Femur (tissue), 1 donor: ENCODE data around the gene RUNDC3A.

Experiments
- DNase-seq: peaks from one replicate; pipeline ENCODE4 v3.0.0-alpha.2; 2017

The RUNDC3A gene

GRCh38 chr17:44308320-44308818 lies at the start of gene RUNDC3A:
Gene RUNDC3A (plus strand): TSS chr17:44308601. CDS start chr17:44308833, 232 bp downstream.
- DNase-seq = peak; percentile 94

DNA sequence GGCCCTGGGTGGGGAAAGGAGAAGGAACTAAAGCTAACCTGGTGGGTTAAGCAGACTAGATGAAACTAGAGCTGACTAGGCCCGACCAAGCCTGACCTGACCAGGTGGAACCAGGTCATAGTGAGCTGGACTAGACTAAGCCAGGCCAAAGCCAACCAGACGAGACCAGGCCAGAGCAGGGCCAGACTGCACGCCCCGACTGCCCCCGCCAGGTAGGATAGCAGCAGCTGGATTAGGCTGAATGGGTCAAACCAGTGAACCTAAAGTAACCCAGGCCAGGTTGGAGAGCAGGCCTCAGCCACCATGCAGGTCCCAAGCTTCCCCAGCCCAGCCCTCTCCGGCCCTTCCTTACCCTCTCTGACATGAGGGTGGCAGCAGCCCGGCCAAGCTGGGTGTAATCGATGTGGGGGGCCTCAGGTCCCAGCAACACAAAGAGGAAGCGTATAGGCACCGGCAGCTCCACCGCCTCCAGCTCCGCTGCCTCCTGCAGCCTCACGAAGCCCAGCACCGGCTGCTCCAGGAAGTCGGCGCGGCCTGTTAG lies 49.5 kb upstream of the RUNDC3A start:
- no peak for DNase-seq

- no peak for DNase-seq
Observed at GRCh38 chr17:44260296-44260695, 48.1 kb upstream of the RUNDC3A start.

GRCh38 chr17:44262654-44263225 lies 45.7 kb upstream of the RUNDC3A start:
- no peak for DNase-seq

- no peak for DNase-seq
Observed at GRCh38 chr17:44263345-44263902, 45.0 kb upstream of the RUNDC3A start.

DNA sequence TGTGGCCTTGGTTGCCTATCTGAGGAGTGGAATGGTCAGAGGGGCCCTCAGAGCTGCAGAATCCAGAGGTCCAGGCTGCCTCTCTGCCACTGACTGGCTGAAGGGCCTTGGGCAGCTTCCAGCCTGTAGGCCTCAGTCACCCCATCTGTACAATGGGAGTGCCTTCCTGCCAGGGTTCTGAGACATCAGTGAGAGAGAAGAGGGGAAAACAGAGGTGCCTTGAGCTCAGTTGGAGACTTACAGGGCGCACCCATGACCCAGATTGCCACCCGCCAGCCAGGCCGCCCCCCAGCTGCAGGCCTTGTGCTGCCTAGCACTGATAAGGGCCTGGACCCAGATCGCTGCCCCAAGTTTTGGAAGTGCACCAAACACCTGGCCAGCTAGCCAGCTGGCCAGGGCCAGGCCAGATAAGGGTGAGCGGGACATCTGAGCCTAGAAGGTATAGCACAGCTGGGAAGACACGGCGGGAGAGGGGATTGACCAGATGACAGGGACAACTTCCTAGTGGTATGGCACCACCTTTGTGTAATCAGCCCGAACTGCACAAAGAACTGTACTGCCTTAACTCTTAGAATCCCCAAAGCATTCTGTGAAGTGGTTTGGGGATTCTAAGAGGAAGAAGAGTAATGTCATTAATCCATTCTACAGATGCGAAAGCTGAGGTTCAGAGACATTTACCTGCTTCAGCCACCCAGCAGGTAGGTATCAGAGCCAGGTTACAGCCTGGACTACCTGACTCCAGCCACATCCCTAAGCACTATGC lies 41.8 kb upstream of the RUNDC3A start:
- DNase-seq = peak; percentile 55

GRCh38 chr17:44267165-44267455 lies 41.3 kb upstream of the RUNDC3A start:
- no peak for DNase-seq

GRCh38 chr17:44267818-44268490 lies 40.4 kb upstream of the RUNDC3A start, which contains the start of gene SLC4A1:
Gene SLC4A1 (minus strand): TSS chr17:44268135. CDS start chr17:44262866, 5,269 bp downstream.
- peak; percentile 50 for DNase-seq

DNA sequence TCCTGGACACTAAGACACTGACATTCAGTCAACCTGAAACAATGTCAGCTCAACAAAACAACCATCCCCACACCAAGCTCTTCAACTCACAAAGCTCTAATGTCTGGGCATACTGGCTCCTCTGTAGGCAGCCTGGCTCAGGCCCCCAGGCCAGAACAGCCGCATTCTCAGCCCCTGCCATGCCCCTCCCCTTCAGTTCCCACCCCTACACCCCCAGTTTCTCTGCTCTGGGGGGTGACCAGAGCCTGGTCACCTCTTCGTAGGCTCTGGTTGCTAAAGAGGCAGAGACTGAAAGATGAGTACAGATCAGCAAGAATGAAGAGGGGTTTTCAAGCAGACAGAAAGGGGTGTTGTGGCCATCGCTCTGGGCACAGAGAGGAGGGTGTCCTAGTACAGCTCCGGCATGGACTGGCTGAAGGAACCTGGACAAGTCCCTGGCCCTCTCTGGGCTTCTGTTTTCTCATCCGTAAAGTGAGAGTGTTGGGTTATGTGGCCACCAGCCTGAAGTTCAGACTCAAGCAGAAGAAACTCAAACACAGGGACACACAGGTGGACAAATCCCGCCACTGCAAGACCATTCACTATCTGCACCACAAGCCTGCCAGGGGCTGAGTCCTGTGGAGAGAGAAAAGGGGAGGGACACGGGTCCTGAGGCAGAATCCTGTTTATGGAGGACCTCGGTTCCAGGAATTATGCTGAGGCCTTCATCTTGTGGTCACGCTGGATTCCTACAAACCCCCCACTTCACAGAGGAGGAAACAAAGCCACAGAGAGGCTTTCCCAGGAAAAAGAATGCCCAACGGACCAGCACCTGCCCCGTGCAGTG lies 39.5 kb upstream of the RUNDC3A start:
- DNase-seq = no peak

GRCh38 chr17:44269535-44270240 lies 38.7 kb upstream of the RUNDC3A start:
- peak; percentile 76 for DNase-seq

DNA sequence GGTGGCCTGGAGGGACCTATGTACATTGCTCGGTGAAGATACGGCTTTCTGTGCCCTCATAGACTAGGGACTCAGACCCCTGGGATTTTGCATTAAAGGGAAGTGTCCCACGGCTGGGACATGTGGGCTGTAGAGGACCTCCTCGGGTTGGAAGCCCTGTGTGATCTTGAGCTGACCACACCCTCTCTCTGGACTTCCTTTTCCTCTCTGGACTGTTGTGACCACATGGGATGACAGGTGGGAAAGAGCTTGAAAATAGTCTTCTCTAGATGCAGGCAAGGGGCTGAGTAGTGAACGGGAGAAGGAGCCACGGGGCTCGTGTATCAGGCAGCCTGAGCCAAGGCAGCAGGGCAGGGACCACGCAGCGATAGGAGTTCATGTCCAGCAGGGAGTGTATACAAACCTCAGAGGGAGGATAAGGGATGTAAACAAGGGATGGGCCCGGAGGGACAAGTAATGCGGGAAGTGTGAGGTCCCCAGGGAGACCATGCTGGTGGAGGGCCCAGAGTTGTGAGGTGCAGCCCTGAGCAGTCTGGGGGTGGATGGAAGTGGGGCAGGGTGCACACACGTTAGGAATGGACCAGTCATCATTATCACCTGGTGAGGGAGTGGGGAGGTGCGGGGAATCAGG lies 36.0 kb upstream of the RUNDC3A start:
- DNase-seq = no peak

- no peak for DNase-seq
Observed at GRCh38 chr17:44272954-44273353, 35.4 kb upstream of the RUNDC3A start.

DNA sequence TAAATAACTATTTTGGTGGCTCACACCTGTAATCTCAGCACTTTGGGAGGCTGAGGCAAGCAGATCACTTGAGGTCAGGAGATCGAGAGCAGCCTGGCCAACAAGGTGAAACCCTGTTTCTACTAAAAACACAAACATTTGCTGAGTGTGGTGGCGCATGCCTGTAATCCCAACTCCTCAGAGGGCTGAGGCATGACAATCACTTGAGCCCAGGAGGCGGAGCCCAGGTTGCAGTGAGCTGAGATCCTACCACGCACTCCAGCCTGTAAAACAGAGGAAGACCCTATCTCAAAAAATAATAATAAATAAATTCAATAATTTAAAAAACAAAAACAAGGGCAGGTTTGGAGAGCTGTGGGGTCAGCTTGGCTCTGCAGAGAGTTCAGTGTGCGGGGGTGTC lies 34.8 kb upstream of the RUNDC3A start:
- no peak for DNase-seq

- no peak for DNase-seq
Observed at GRCh38 chr17:44277976-44278375, 30.4 kb upstream of the RUNDC3A start.

- DNase-seq = no peak
Observed at GRCh38 chr17:44279346-44279665, 29.1 kb upstream of the RUNDC3A start.

- peak; percentile 85 for DNase-seq
Observed at GRCh38 chr17:44279666-44280391, 28.6 kb upstream of the RUNDC3A start.

- no peak for DNase-seq
Observed at GRCh38 chr17:44280392-44280937, 27.9 kb upstream of the RUNDC3A start.

DNA sequence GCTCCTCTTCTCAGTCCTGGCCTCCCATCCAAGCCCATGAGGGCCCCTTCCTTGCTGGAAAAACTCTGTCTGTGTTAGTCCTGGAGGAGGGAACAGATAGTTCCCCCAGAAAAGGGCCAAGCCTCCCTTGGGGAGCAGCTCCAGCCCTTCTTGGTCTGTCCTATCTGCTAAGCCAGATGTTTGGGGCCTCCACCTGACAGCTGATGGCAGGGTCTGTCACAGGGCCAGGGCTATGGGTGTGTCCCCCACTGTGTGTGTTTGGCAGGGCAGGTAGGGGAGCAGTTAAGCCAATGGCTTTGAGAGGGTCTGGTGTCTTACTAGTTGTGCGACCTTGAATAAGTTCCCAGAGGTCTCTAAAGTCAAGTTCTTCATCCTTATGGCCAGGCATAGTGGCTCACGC lies 26.8 kb upstream of the RUNDC3A start:
- peak; percentile 58 for DNase-seq

- no peak for DNase-seq
Observed at GRCh38 chr17:44282264-44282663, 26.1 kb upstream of the RUNDC3A start.

DNA sequence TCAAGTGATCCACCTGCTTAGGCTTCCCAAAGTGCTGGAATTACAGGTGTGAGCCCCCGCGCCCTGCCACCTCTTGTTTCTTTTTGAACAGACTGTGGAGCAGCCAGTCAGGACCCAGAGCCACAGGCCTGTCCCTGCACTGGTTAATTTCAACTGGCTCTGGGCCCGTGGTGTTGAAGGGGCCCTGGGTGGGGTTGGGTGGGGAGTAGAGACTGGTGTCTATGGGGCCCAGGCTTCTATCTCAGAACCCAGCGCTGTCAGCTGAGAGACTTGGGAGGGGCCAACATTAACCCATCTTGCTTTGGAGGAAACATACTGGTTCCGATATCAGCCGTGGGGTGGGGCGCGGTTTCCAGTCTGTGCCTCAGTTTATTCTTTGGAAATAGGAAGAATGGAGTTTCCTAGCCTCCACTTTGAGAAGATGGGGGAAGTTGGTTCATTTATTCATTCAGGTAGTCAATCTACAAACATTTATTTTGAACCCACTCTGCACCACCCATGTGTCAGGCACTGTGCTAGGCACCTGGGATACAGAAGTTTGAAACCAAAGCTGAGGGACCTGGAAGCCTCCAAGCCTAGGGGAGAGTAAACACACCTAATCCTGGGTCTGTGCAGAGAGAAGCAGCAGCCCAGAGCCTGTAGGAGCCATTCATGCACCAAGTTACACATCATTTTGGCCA lies 24.9 kb upstream of the RUNDC3A start:
- DNase-seq = peak; percentile 38
